NCI-H2081 treated with DMSO at 0.1 percent for 48 hours (cell line): ENCODE data around the gene WDFY4.

ENCODE experiments used
- DNase-seq: peaks from one replicate; lab custom pipeline; 2025; lab: John Stamatoyannopoulos, UW

Gene WDFY4

GRCh38 chr10:48880016-48880705 lies 195.5 kb downstream of the WDFY4 start:
- no peak for DNase-seq

DNA sequence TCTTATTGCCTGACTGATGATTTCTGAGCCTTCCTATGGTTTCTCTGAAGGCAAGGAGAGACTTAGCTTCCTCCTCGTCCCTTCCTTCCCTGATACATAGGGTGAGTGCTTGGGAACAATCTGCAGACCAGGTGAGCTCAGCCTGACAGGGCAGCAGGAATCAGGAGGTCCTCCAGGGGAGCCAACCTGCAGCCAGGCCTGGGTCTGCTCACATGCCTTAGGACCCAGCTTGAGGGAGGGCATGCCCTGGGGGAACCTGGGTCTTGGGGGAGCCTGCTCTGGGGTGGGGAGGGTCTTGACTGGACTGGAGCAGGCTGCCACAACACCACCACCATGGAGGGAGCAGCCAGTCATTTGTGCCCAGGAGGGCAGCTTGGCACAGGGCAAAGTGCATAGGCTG lies 197.3 kb downstream of the WDFY4 start:
- DNase-seq = no peak

DNA sequence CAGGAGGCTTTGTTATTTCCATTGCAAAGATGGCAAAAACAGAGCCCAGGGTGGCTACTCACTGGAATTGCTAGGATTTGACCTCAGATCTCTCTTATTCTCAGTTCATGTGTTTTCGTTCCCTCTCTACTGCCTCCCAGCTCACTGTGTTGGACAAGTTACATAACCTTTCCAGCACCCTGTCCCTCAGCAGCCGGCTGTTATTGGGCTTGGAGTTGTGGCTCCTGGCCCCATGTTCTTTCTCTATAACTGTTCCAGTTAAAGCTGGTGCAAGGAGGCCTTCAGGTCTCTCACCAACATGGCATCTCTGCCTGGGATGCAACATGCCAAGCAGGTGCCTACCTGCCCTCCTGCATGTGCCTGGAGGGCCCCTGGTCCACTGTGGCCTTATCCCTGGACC lies 198.2 kb downstream of the WDFY4 start:
- DNase-seq = no peak

GRCh38 chr10:48883701-48884100 lies 199.0 kb downstream of the WDFY4 start:
- no peak for DNase-seq

GRCh38 chr10:48884179-48885045 lies 199.7 kb downstream of the WDFY4 start:
- DNase-seq = no peak

DNA sequence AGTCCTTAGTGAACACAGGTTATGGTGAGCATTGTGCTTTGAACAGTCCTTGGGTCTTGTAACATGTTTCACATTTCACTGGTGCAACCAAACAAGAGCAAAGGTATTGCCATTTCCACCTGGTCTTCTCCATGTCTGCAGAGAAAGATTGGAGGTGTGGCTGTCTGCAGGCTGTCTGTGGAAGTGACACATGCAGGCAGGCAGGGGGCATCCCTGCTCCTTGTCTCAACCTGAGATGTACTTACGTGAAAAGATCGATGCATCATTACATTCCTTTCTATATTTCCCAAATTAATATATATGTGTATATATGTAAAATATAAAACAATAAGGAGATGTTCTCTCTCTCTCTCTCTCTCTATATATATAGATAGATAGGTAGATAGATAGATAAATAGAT lies 200.7 kb downstream of the WDFY4 start:
- DNase-seq = no peak

DNA sequence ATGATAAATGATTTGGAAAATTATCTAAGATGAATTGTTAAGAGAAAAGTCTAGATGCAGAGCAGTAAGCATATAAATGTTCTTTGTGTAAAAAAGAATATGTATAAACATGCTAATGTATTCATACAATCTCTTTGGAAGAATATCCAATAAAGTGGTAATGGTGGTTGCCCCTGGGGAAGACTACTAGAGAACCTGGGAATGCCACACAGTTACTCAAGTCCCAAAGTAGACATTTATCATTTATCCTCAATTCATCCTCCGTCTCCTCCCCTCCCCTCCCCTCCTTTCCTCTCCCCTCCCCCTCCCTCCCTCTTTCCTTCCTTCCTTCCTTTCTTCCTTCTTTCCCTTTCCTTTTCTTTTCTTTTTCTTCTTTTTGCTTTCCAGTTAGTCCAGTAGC lies 203.3 kb downstream of the WDFY4 start:
- no peak for DNase-seq

DNA sequence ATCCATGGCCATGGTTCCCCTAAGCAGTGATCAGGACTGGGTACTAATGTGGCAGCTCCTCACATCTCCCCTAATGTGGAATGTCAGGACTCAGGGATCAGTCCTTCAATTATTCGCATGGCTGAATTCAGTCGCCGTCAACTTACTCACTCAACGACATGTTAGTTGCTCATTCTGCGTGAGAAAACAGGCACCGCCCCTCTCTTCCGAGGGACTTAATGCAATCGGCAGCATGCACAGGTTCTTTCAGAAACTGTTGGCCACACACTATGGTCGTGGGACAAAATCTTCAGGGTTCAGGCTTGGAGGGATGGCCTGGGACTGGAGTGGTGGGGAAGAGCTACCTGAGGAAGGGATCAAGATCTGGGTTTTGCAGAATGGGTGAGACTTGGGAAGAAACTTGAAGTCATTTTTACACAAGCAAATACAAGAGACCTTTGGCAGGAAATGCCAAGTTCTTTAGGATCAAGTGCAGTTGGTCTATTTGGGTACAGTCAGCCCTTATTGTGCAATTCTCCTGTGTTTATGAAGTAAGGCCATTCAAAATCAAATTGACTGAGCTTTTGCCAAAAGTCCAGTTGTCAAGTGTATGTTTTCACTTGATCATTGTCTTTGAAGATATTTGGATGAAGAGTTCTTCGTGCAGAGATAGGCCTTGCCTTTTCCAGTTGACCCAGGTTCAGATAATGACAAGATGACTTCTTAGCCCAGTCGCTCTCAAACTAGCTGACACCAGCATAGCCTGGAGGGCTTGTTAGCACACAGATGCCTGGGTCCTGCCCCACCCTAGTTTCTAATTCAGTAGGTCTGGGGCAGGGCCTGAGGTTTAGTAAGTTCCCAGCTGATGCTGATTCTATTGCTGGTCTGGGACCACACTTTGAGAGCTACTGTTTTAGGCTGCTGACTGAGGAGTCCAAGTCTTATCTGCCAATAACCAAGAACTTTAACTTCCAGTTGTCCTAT lies 206.5 kb downstream of the WDFY4 start:
- no peak for DNase-seq

DNA sequence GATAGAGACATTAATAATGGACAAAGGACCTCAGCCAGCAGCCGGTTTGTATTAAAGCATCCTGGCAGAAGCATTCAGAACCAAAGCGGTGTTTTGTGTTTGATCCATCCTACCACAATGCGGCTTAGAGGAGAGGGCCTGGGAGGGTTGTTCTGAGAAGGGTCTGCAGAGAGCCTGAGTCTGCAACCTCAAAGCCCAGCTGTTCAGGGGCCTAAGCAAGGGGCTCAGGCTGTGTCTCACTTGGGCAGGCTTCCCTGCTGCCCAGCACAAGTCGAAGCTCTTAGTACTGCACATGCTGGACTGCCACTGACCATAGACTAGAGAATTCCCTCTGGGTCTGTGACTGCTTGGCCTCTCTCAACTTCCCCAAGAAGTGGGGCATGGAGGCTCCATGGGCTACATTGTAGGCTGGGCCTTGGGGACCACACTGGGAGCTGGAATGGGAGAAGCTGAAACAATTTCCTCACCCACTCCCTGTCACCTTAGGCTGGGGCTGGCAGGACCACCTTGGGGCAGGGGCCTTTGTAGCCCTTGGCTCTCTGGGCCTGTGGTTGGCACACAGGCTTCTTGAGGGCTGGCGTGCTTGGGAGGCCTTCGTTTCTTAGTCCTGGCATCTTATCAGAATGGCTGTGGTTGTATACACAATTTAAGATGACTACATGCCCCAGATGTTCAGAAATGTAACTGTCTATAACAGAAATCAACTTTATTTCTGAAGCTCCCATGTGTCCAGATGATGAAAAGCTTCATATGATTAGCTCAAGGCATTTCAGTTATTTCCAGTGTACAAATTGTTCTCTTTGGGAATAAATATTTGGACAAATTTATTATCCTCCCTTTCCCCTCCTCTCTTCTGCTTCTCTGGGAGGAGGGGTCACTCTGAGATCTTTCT lies 210.5 kb downstream of the WDFY4 start:
- DNase-seq = no peak

- no peak for DNase-seq
Observed at GRCh38 chr10:48895803-48896195, 211.1 kb downstream of the WDFY4 start.

- DNase-seq = no peak
Observed at GRCh38 chr10:48896756-48897440, 212.2 kb downstream of the WDFY4 start.

GRCh38 chr10:48897441-48897790 lies 212.7 kb downstream of the WDFY4 start:
- DNase-seq = no peak

DNA sequence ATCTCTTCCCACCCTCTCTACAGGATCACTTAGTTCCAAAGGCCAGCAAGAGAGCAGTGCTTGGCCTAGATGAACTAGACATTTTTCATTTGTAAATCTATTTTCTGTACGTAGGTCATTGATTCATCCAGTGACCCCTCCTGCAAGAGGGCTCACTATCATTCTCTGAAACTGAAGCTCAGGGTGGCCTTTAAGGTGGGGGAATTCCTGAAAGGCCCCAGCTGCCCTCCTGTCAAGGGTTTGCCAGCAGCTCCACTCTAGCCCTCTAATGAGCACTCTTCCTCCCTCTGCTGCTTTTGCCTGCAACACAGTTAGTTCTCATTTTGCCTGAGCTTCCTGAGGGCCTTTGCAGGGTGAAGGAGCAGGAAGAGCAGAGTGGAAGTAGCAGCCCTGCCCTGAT lies 213.8 kb downstream of the WDFY4 start:
- DNase-seq = no peak

DNA sequence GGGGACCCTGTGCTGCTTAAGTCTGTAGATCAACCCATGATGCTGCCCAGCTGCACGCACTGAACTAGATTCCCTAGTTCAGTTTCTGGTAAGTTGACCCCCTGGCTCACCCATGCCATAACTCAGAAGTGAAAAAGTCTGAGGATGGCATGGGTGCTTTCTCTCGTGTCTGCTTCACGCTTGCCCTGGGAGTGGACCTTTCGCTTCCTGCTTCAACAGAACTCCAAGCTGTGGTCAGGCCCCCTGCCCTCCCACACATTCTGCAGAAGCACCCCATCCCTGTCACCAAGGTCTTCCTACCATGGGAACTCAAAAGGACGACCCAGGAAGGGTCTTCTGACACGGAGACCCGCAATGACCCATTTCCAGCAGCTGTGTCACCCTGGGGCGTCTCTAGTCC lies 215.1 kb downstream of the WDFY4 start:
- DNase-seq = no peak

DNA sequence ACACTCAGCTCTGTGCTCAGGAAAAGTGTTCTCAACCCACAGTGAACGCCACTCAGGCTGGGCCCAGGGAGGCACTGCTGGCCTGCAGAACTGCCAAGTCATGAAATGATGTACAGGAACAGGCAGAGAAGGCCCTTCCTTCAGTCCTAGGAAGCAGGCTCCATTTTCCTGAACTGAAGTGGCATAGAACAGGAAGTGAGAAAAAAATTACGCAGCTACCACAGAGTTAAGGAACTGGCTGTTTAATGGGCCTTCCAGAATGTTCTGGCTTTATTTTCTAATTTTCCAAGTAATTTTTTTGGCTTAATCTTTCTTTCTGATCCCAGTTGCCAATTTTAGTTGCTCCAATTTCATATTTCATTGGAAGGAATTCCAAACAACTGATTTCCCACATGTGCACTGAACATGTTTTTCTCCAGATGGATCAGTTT lies 215.7 kb downstream of the WDFY4 start:
- DNase-seq = no peak

DNA sequence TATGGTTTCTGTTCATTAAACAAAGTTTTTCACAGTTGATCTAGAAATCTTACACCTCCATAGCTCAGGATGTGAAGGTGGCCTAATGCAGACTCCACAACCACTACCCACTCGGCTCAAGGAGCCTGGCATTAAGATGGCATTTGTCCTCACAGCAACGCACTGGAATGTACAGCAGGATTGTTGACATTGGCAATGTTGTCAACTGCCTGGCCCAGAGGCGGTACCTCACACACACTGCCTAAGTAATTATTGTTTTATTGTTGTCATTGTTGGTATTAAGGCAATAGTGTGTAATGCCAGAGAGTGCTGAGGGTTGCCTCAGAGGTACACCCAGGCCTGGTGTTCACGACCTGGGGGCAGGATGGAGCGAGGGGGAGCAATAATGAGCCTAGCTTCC lies 216.6 kb downstream of the WDFY4 start:
- DNase-seq = no peak

DNA sequence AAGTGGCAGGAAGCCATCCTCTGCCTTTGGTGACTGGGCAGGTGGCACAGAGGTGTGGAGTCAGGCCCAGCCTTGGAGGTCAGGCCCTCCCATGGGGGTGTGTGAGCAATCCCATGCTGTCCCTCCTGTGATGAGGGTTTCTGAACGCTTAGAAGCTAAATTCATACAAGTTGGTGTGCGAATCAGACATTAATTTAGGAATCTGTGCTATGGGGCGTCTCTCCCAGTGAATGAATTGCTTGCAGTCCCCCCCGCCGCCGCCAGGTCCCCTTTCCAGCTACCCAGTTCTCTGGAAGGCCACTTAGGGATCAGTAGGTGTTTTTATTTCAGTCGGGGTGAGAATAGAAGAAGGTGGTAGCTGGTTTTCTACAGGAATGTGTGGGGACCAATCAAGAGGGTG lies 217.4 kb downstream of the WDFY4 start:
- no peak for DNase-seq

DNA sequence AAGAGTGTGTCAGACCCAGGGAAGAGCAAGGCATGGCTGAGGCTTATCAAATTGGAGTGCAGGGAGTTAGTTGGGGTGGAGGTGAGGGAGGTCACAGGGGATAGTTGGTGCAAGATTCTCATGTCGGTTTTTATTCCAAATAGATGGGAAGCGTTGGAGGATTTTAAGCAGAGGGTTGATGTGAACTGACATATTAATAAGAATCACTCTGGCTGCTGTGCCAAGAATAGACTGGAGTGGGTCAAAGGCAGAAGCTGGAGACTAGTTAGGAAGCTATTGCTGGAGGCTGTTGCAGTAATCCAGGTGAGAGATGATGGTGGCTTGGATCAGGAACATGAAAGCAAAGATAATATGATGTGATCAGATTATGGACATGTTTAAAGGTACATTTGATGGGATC lies 218.5 kb downstream of the WDFY4 start:
- no peak for DNase-seq

GRCh38 chr10:48904861-48905260 lies 220.2 kb downstream of the WDFY4 start:
- no peak for DNase-seq

GRCh38 chr10:48905311-48905710 lies 220.6 kb downstream of the WDFY4 start:
- DNase-seq = no peak

- no peak for DNase-seq
Observed at GRCh38 chr10:48906841-48907240, 222.2 kb downstream of the WDFY4 start.
